IPS-15b (cell line): ENCODE data around the gene ECE2.

Source experiments
- H3K27me3 ChIP-seq: one replicate; pipeline ENCODE4 v1.6.1; 2013; ENCODE audit warnings: low read length; ENCODE audit not compliant: control insufficient read depth, insufficient read depth
- H3K36me3 ChIP-seq: one replicate; pipeline ENCODE4 v1.6.1; 2013; ENCODE audit warnings: low read length; ENCODE audit not compliant: control insufficient read depth, insufficient read depth
- H3K4me1 ChIP-seq: one replicate; pipeline ENCODE4 v1.6.1; 2013; ENCODE audit warnings: mild to moderate bottlenecking, low read length; ENCODE audit not compliant: control insufficient read depth, insufficient read depth
- H3K4me3 ChIP-seq: one replicate; pipeline ENCODE4 v1.5.1; 2013; ENCODE audit warnings: low read depth, low read length
- H3K9ac ChIP-seq: one replicate; pipeline ENCODE4 v1.6.1; 2013; ENCODE audit warnings: low read depth, mild to moderate bottlenecking, low read length
- H3K9me3 ChIP-seq: one replicate; pipeline ENCODE4 v1.6.1; 2013; ENCODE audit warnings: mild to moderate bottlenecking, low read length; ENCODE audit not compliant: control insufficient read depth, insufficient read depth

The ECE2 gene

DNA sequence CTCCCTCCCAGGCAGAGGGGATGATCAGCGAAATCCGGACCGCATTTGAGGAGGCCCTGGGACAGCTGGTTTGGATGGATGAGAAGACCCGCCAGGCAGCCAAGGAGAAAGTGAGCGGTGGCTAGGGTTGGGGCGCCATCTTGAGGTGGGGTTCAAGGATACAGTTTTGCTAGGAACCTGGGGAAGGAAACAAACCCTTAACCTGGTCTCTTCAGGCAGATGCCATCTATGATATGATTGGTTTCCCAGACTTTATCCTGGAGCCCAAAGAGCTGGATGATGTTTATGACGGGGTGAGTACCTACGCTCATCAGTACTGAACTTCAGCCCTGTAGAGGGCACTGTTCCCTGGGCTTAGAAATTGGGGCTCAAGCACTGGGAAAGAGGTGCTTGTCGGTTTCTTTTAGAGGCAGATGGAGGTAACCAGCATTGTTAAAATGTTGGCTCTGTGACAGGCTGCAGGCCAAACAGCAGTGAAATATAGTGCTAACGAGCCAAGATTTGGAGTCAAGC, 13.7 kb downstream of the ECE2 start:
- Histone ChIP-seq H3K4me3 (no peak overlapping the region), H3K9ac (no peak overlapping the region), H3K4me1 (peaks cover 2% of the 10 kb centered on the region), H3K27me3 (no peaks in the 10 kb centered on the region), H3K9me3 (no peaks in the 10 kb centered on the region), H3K36me3 (no peaks in the 10 kb centered on the region)

- H3K27me3 ChIP-seq: no peaks in the 10 kb centered on the region
These were observed 14.5 kb downstream of the ECE2 start for GRCh38 chr3:184290331-184290730.

GRCh38 chr3:184291044-184291737, 15.4 kb downstream of the ECE2 start:
- Histone ChIP-seq H3K27me3 (no peaks in the 10 kb centered on the region), H3K4me1 (no peaks in the 10 kb centered on the region), H3K36me3 (no peaks in the 10 kb centered on the region), H3K4me3 (no peak overlapping the region), H3K9me3 (no peaks in the 10 kb centered on the region), H3K9ac (no peak overlapping the region)

More at GRCh38 chr3:184290331-184290730, 14.5 kb downstream of the ECE2 start:
- no peak overlapping the region for H3K4me3 ChIP-seq
- no peaks in the 10 kb centered on the region for H3K36me3 ChIP-seq
- H3K9ac ChIP-seq: no peak overlapping the region
- H3K4me1 ChIP-seq: no peaks in the 10 kb centered on the region
- no peaks in the 10 kb centered on the region for H3K9me3 ChIP-seq

GRCh38 chr3:184291738-184292445, 16.1 kb downstream of the ECE2 start:
- no peaks in the 10 kb centered on the region for H3K4me1 ChIP-seq
- no peak overlapping the region for H3K4me3 ChIP-seq
- H3K36me3 ChIP-seq: no peaks in the 10 kb centered on the region
- no peaks in the 10 kb centered on the region for H3K9me3 ChIP-seq
- no peaks in the 10 kb centered on the region for H3K27me3 ChIP-seq
- H3K9ac ChIP-seq: no peak overlapping the region

GRCh38 chr3:184295771-184296170, 19.9 kb downstream of the ECE2 start:
- H3K9me3 ChIP-seq: no peaks in the 10 kb centered on the region
- H3K27me3 ChIP-seq: no peaks in the 10 kb centered on the region
- H3K4me3 ChIP-seq: no peak overlapping the region
- H3K4me1 ChIP-seq: no peaks in the 10 kb centered on the region
- H3K9ac ChIP-seq: no peak overlapping the region
- no peaks in the 10 kb centered on the region for H3K36me3 ChIP-seq

- H3K9ac ChIP-seq: no peak overlapping the region
- H3K9me3 ChIP-seq: no peaks in the 10 kb centered on the region
- H3K27me3 ChIP-seq: no peaks in the 10 kb centered on the region
- H3K4me1 ChIP-seq: no peaks in the 10 kb centered on the region
- peaks cover 4% of the 10 kb centered on the region for H3K36me3 ChIP-seq
- no peak overlapping the region for H3K4me3 ChIP-seq
These were observed 20.8 kb downstream of the ECE2 start for GRCh38 chr3:184296616-184297015.

- H3K4me1 ChIP-seq: no peaks in the 10 kb centered on the region
These were observed 23.1 kb downstream of the ECE2 start, which contains the start of gene PSMD2 for GRCh38 chr3:184298759-184299487. TSS of gene PSMD2 (plus strand) at chr3:184299241. CDS start at chr3:184299267, 26 bp downstream.

DNA sequence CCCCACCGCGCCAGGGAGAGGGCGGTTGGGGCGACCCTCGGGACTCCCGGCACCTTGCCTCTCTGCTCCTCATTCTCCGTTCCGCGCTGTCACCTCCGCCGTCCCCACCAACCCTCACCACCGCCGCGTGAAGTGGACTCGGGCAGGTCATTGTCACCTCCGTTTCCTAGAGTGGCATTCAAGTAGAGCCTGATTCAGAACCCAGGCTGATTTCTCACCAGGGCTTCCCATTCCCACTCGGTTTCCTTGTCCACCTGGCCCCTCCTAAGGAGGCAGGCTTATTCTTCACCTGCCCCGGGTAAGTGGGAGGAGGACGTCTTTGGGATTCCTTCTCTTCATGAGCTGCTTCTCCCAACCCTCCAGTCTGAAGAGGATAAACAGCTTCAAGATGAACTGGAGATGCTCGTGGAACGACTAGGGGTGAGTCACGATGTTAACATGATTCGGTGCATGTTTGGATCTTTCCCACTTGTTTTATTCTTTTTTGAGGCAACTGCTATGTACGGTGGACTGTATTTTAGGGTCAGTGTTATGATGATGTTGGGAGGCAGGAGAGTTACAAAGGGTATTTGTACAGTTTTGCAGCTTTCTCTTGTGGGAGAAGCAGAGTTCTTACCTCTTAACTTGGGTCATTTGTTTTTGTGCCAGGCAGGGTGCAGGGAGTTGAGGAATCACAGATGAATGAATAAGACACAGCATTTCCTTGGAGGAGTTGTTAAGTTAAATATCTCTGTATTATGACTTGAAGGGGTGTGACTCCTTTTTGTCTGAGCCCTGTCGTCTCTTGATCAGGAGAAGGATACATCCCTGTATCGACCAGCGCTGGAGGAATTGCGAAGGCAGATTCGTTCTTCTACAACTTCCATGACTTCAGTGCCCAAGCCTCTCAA, 23.9 kb downstream of the ECE2 start:
- Histone ChIP-seq H3K4me3 (peak overlapping the region; percentile 94), H3K36me3 (peaks cover 28% of the 10 kb centered on the region), H3K27me3 (no peaks in the 10 kb centered on the region), H3K9me3 (no peaks in the 10 kb centered on the region), H3K4me1 (no peaks in the 10 kb centered on the region), H3K9ac (peak overlapping the region; percentile 27)

More at GRCh38 chr3:184298759-184299487, 23.1 kb downstream of the ECE2 start, which contains the start of gene PSMD2:
- H3K27me3 ChIP-seq: no peaks in the 10 kb centered on the region
- H3K36me3 ChIP-seq: peaks cover 25% of the 10 kb centered on the region
- peak within 1 kb of the TSS; percentile 48 for H3K9ac ChIP-seq
- peak within 1 kb of the TSS; percentile 94 for H3K4me3 ChIP-seq
- no peaks in the 10 kb centered on the region for H3K9me3 ChIP-seq

- H3K9ac ChIP-seq: no peak overlapping the region
- no peaks in the 10 kb centered on the region for H3K4me1 ChIP-seq
- H3K36me3 ChIP-seq: peaks cover 28% of the 10 kb centered on the region
- H3K9me3 ChIP-seq: no peaks in the 10 kb centered on the region
- no peaks in the 10 kb centered on the region for H3K27me3 ChIP-seq
- peak overlapping the region; percentile 94 for H3K4me3 ChIP-seq
These were observed 24.5 kb downstream of the ECE2 start for GRCh38 chr3:184300378-184300720.

- Histone ChIP-seq H3K27me3 (no peaks in the 10 kb centered on the region), H3K4me3 (no peak overlapping the region), H3K4me1 (no peaks in the 10 kb centered on the region), H3K36me3 (peaks cover 61% of the 10 kb centered on the region), H3K9ac (no peak overlapping the region), H3K9me3 (no peaks in the 10 kb centered on the region)
These were observed 29.8 kb downstream of the ECE2 start for GRCh38 chr3:184305577-184305976.
